ENCODE data around the gene KCTD21.

The KCTD21 gene

DNA sequence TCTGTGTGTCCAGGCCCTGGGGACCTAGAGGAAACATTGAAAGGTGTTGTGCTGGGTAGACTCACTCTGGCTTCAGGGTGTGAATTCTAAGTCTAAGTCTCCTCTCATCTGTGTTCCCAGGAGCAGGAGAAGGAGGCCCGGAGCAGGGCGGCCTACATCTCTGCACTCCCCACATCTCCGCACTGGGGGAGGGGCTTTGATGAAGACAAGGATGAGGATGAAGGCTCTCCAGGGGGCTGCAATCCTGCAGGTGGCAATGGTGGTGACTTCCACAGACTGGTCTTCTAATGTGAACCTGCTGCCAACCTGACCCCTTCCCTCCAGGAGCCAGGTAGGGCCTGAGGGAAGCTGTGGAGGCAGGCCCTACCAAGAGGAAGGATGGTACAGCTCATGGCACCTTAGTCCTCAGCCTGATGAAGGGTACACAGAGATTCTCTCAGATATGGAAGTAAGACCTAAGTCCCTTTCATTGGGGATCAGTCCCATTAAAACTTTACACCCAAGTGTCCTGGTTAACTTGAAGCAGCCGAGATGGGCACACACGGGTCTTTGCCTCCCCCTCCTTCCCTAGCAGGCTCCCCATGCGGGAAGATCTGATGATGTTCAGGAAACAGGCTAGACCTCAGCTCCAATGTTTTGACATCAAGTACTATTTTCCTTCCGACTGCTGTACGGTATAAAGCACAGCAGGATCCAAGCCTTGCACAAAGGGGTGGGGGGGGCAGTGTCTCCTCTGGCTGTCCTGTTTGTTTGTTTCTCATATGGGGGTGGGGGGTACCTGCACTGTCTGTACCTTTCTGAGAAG is 25.3 kb upstream of the KCTD21 start:
- ChIA-PET CTCF (interaction anchor here (1.7 kb wide), 1 partner anchor 352 kb away, joined by 5 read pairs; no protein-coding TSS in a partner anchor), POLR2A (interaction anchor here (0.6 kb wide), 1 partner anchor 137 kb away, joined by 3 read pairs; no protein-coding TSS in a partner anchor)
- H3K4me3 ChIP-seq (ENCODE audit: low read depth, low read length), result no peak overlapping the region
- TF ChIP-seq, protein P1, sequence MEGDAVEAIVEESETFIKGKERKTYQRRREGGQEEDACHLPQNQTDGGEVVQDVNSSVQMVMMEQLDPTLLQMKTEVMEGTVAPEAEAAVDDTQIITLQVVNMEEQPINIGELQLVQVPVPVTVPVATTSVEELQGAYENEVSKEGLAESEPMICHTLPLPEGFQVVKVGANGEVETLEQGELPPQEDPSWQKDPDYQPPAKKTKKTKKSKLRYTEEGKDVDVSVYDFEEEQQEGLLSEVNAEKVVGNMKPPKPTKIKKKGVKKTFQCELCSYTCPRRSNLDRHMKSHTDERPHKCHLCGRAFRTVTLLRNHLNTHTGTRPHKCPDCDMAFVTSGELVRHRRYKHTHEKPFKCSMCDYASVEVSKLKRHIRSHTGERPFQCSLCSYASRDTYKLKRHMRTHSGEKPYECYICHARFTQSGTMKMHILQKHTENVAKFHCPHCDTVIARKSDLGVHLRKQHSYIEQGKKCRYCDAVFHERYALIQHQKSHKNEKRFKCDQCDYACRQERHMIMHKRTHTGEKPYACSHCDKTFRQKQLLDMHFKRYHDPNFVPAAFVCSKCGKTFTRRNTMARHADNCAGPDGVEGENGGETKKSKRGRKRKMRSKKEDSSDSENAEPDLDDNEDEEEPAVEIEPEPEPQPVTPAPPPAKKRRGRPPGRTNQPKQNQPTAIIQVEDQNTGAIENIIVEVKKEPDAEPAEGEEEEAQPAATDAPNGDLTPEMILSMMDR (IDR thresholded peaks at IDR 0.05; ENCODE audit: insufficient read depth, low read length, missing control alignments), result no peak
- DNase-seq (ENCODE audit: low read depth, low spot score), result no peak

- peak; percentile 64 for DNase-seq (ENCODE audit: low read depth, low spot score)
- H3K4me3 ChIP-seq (ENCODE audit: low read depth, low read length), result no peak overlapping the region
- CTCF ChIA-PET, result interaction anchor here (0.9 to 1.4 kb wide), 3 partner anchors 15 to 353 kb away, joined by 3 to 5 read pairs (median 4); no protein-coding TSS in a partner anchor
- TF ChIP-seq, protein P1 (IDR thresholded peaks at IDR 0.05; ENCODE audit: insufficient read depth, low read length, missing control alignments), result no peak
- POLR2A ChIA-PET, result interaction anchor here (1.0 kb wide), 1 partner anchor 25 kb away, joined by 3 read pairs; the partner anchor contains the start of genes KCTD21 and USP35
Observed at GRCh38 chr11:78212586-78213371, 24.4 kb upstream of the KCTD21 start.

GRCh38 chr11:78211565-78211964 is 23.1 kb upstream of the KCTD21 start:
- no peak overlapping the region for H3K4me3 ChIP-seq (ENCODE audit: low read depth, low read length)
- POLR2A ChIA-PET, result no interaction called here
- DNase-seq (ENCODE audit: low read depth, low spot score), result no peak
- CTCF ChIA-PET, result interaction anchor here (0.7 to 1.5 kb wide), 3 partner anchors 204 to 353 kb away, joined by 3 to 5 read pairs (median 3); no protein-coding TSS in a partner anchor
- TF ChIP-seq, protein P1 (IDR thresholded peaks at IDR 0.05; ENCODE audit: insufficient read depth, low read length, missing control alignments), result no peak

- no peak for DNase-seq (ENCODE audit: low read depth, low spot score)
- ChIA-PET CTCF (interaction anchor here (1.3 kb wide), 1 partner anchor 163 kb away, joined by 4 read pairs; no protein-coding TSS in a partner anchor), POLR2A (no interaction called here)
- no peak overlapping the region for H3K4me3 ChIP-seq (ENCODE audit: low read depth, low read length)
- TF ChIP-seq, protein P1 (IDR thresholded peaks at IDR 0.05; ENCODE audit: insufficient read depth, low read length, missing control alignments), result no peak
Observed at GRCh38 chr11:78210000-78210608, 21.7 kb upstream of the KCTD21 start.

DNA sequence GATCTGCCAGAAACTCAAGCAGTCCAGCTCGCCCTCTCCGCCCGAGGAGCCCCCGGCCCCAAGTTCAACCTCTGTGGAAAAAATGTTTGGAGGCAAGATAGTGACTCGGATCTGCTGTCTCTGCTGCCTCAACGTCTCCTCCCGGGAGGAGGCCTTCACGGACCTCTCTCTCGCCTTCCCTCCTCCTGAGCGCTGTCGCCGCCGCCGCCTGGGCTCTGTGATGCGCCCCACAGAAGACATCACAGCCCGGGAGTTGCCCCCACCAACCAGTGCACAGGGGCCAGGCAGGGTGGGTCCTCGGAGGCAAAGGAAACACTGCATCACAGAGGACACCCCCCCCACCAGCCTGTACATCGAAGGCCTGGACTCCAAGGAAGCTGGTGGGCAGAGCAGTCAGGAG is 21.1 kb upstream of the KCTD21 start:
- TF ChIP-seq, protein P1 (IDR thresholded peaks at IDR 0.05; ENCODE audit: insufficient read depth, low read length, missing control alignments), result no peak
- H3K4me3 ChIP-seq (ENCODE audit: low read depth, low read length), result no peak overlapping the region
- no peak for DNase-seq (ENCODE audit: low read depth, low spot score)
- ChIA-PET CTCF (interaction anchor here (1.3 kb wide), 1 partner anchor 162 kb away, joined by 4 read pairs; no protein-coding TSS in a partner anchor), POLR2A (no interaction called here)

Measured in AG04449 (cell line).